ENCODE data around the gene CACNA1E. TPM values are rescaled to one million over a fixed set of nuclear protein-coding genes. Genes with fewer than 3 reads are reported as not detected.

The CACNA1E gene
- total and polyA plus RNA-seq, 2 of the 4 experiments (the other 2 are of a cell fraction), result not detected

DNA sequence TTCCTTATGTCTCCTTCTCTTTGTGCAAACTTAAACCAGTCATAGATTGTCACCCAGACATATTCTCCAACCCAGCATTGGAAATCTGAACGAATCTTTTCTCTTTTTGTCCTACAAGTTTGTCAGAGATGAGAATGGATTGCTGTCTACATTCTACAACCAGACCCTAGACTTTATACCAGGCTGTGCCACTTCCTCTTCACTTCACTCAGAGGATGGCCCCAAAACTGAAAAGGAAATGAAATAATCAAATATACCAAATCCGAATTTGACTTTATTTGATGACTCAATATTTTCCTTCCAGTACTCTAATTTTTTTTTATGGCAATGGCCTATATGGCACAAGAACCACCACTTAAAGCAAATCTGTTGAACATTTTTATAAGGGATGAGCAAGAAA is 321.7 kb downstream of the CACNA1E start:
- peaks cover 24% of the 10 kb centered on the region for H3K9me3 ChIP-seq (ENCODE audit: control insufficient read depth, insufficient read depth, low read length)
- in situ Hi-C loops (cut with MboI; ENCODE audit: low sequenced_read_pairs) (no loop called here), intact Hi-C loops (cut with micrococcal nuclease) (no loop called here), dilution Hi-C loops (cut with HindIII; ENCODE audit: low sequenced_read_pairs, unreplicated experiment) (no loop called here)
- H3K9me1 ChIP-seq (ENCODE audit: insufficient read depth, low read length), result no peaks in the 10 kb centered on the region
- no peak overlapping the region for H4K5ac ChIP-seq (ENCODE audit: low read depth, low read length)
- H3K23ac ChIP-seq (ENCODE audit: low read depth, low read length), result no peak overlapping the region
- H2AK5ac ChIP-seq (ENCODE audit: low read depth, low read length), result no peak overlapping the region
- no peak overlapping the region for H3K4me3 ChIP-seq (ENCODE audit: insufficient read depth, low read depth, low read length)
- no peak overlapping the region for H2BK5ac ChIP-seq (ENCODE audit: low read depth, low read length, poor library complexity, severe bottlenecking)
- no peak overlapping the region for H3K14ac ChIP-seq (replicated peaks; ENCODE audit: low read depth, low read length)
- no peak overlapping the region for H3K4ac ChIP-seq (ENCODE audit: low read depth, low read length)
- no peak overlapping the region for H2AFZ ChIP-seq (replicated peaks; ENCODE audit: low read length, poor library complexity)
- no peaks in the 10 kb centered on the region for H4K20me1 ChIP-seq (ENCODE audit: insufficient read depth, low read length)
- no peak overlapping the region for H3K56ac ChIP-seq (ENCODE audit: extremely low read depth, insufficient read depth, low read length)
- H3K79me1 ChIP-seq (ENCODE audit: low read depth in 1 of 2, low read length in 2 of 2), result no peaks in the 10 kb centered on the region
- H4K91ac ChIP-seq (ENCODE audit: insufficient read depth, low read depth, low read length), result no peak overlapping the region
- H2BK15ac ChIP-seq (ENCODE audit: low read depth, low read length), result no peak overlapping the region
- no peak overlapping the region for H2BK120ac ChIP-seq (ENCODE audit: low read depth, low read length)
- DNase-seq, result no peak
- H2BK20ac ChIP-seq (ENCODE audit: low read depth, low read length), result no peak overlapping the region
- no TSS peak for BruUV-seq (replicated peaks)
- no peak overlapping the region for H3K9ac ChIP-seq (ENCODE audit: low read depth, low read length)
- H2AK9ac ChIP-seq (replicated peaks; ENCODE audit: low read depth, low read length, poor library complexity), result no peak overlapping the region
- TF ChIP-seq, protein P1, sequence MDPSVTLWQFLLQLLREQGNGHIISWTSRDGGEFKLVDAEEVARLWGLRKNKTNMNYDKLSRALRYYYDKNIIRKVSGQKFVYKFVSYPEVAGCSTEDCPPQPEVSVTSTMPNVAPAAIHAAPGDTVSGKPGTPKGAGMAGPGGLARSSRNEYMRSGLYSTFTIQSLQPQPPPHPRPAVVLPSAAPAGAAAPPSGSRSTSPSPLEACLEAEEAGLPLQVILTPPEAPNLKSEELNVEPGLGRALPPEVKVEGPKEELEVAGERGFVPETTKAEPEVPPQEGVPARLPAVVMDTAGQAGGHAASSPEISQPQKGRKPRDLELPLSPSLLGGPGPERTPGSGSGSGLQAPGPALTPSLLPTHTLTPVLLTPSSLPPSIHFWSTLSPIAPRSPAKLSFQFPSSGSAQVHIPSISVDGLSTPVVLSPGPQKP (IDR thresholded peaks at IDR 0.05; ENCODE audit: borderline replicate concordance, low read depth, low read length), result no peak
- no peak for TF ChIP-seq BHLHE40 (IDR thresholded peaks at IDR 0.05; ENCODE audit: low read depth, low read length)
- TF ChIP-seq POLR2A (IDR thresholded peaks at IDR 0.05; ENCODE audit: low read depth, low read length), result no peak
- TF ChIP-seq FOS (IDR thresholded peaks at IDR 0.05; ENCODE audit: low read depth, low read length), result no peak
- H4K8ac ChIP-seq (ENCODE audit: low read depth in 2 of 2, low read length in 2 of 2), result no peak overlapping the region
- ATAC-seq (ENCODE audit: low read depth), result no peak
- no peak overlapping the region for H3K4me2 ChIP-seq (ENCODE audit: low read depth, low read length)
- POLR2A ChIA-PET (ENCODE audit: unreplicated experiment), result no interaction called here
- H3K27me3 ChIP-seq (ENCODE audit: control insufficient read depth, insufficient read depth, low read length), result no peaks in the 10 kb centered on the region
- H3K36me3 ChIP-seq (ENCODE audit: control insufficient read depth, insufficient read depth, low read length), result no peaks in the 10 kb centered on the region
- H3K18ac ChIP-seq (ENCODE audit: low read depth, low read length), result no peak overlapping the region
- CTCF ChIA-PET, result no interaction called here
- no peak overlapping the region for H3K27ac ChIP-seq (ENCODE audit: insufficient read depth, low read length)
- WGBS, 2 experiments (ENCODE audit: extremely low coverage in 2 of 2, insufficient read length in 1 of 2), result no CpG with 5 or more reads among the region's 2 CpGs
- no peaks in the 10 kb centered on the region for H3K4me1 ChIP-seq (ENCODE audit: control insufficient read depth, insufficient read depth, low read length)

All from IMR-90 (cell line).